Subcutaneous adipose tissue (tissue), 4 donors: ENCODE measurements around the gene OSBP. TPM values are rescaled to one million over a fixed set of nuclear protein-coding genes. Genes with fewer than 3 reads are reported as not detected.

ENCODE experiments used
- CTCF ChIP-seq: fragments of 450-650 bp; IDR thresholded peaks from one replicate; pipeline ENCODE4 v1.5.1; 2016; ENCODE audit warnings: low read depth, mild to moderate bottlenecking, control low read depth, antibody characterized with exemption, moderate library complexity
- small RNA-seq: library from RNA; depleted of rRNA; stranded (forward); fragments of <200 nt; gene quantifications from one replicate; pipeline ENCODE3, GENCODE V24; 2016
- total RNA-seq, 4 donors: library from RNA; depleted of rRNA; stranded (reverse); fragments of >200 nt; gene quantifications; one replicate each; pipeline ENCODE4 v1.1.0, GENCODE V29; 2016

OSBP gene
- total RNA-seq, 4 donors from 2014 or later = 43.5 to 54.1 (median 48.1) TPM

GRCh38 chr11:59542142-59542810, 73.3 kb downstream of the OSBP start:
- no peak for TF ChIP-seq CTCF

- TF ChIP-seq CTCF = no peak
Measured at GRCh38 chr11:59534676-59535075, 80.9 kb downstream of the OSBP start.

- no peak for TF ChIP-seq CTCF
Measured at GRCh38 chr11:59532620-59533019, 83.0 kb downstream of the OSBP start.

GRCh38 chr11:59528711-59529110, 86.9 kb downstream of the OSBP start:
- no peak for TF ChIP-seq CTCF

Small RNA genes within 50 kb of the gene (small RNA-seq; reads per million reads assigned to genes)
- gene MIR3162 = not detected

Other genes starting within 250 kb of the OSBP start
- gene OR5A2, start 189.4 kb downstream of the OSBP start, total RNA-seq = not detected
- not detected for gene OR5A1, start 179.3 kb downstream of the OSBP start, total RNA-seq
- not detected for gene OR4D6, start 158.8 kb downstream of the OSBP start, total RNA-seq
- not detected for gene OR4D10, start 142.5 kb downstream of the OSBP start, total RNA-seq
- gene OR4D11, start 112.2 kb downstream of the OSBP start, total RNA-seq = not detected
- gene OR4D9, start 104.2 kb downstream of the OSBP start, total RNA-seq = not detected
- 10 to 100 TPM; 12.6 to 23.8 (median 15.2) TPM for gene PATL1, start 53.3 kb upstream of the OSBP start, total RNA-seq
- not detected for gene OR10V1, start 98.1 kb upstream of the OSBP start, total RNA-seq
- gene STX3, start 139.6 kb upstream of the OSBP start, total RNA-seq = 10 to 100 TPM; 16.8 to 39.6 (median 26.9) TPM
- gene MRPL16, start 195.0 kb upstream of the OSBP start, total RNA-seq = 10 to 100 TPM; 36.6 to 50.5 (median 42.1) TPM
- not detected for gene CBLIF, start 229.7 kb upstream of the OSBP start, total RNA-seq